GM12865 (cell line): Measurements from ENCODE around the gene ARL5A.

ENCODE experiments used
- DNase-seq: peaks from one replicate; pipeline ENCODE4 v3.0.0; 2010; ENCODE audit warnings: low read depth
- H3K4me3 ChIP-seq: 2 replicates; pipeline ENCODE4 v1.5.1; 2011; ENCODE audit warnings: mild to moderate bottlenecking, low read depth, low read length, control low read depth
- CTCF ChIP-seq: IDR thresholded peaks from 2 replicates; pipeline ENCODE4 v1.5.1; 2011; ENCODE audit warnings: low read length, control low read depth, low read depth, inconsistent platforms; ENCODE audit not compliant: insufficient read depth; ENCODE audit errors: missing control alignments

The ARL5A gene

GRCh38 chr2:151774506-151774905 is 53.7 kb downstream of the ARL5A start:
- TF ChIP-seq CTCF = no peak
- no peak overlapping the region for H3K4me3 ChIP-seq
- DNase-seq = no peak

GRCh38 chr2:151771599-151772358 is 56.4 kb downstream of the ARL5A start:
- no peak for TF ChIP-seq CTCF
- no peak overlapping the region for H3K4me3 ChIP-seq
- DNase-seq = peak; percentile 92

- DNase-seq = peak; percentile 8
- TF ChIP-seq CTCF = no peak
Measured at GRCh38 chr2:151770995-151771394, 57.2 kb downstream of the ARL5A start.

GRCh38 chr2:151769606-151770005 is 58.6 kb downstream of the ARL5A start:
- TF ChIP-seq CTCF = no peak
- no peak for DNase-seq
- H3K4me3 ChIP-seq = no peak overlapping the region

More at GRCh38 chr2:151770995-151771394, 57.2 kb downstream of the ARL5A start:
- H3K4me3 ChIP-seq = no peak overlapping the region

GRCh38 chr2:151767536-151767935 is 60.7 kb downstream of the ARL5A start:
- no peak for TF ChIP-seq CTCF
- H3K4me3 ChIP-seq = no peak overlapping the region
- no peak for DNase-seq

- no peak for TF ChIP-seq CTCF
- H3K4me3 ChIP-seq = no peak overlapping the region
- peak; percentile 58 for DNase-seq
Measured at GRCh38 chr2:151766437-151767153, 61.6 kb downstream of the ARL5A start.
